ENCODE data around the gene TEAD1. TPM values are rescaled to one million over a fixed set of nuclear protein-coding genes. Genes with fewer than 3 reads are reported as not detected.

Gene TEAD1
- polyA plus RNA-seq, 1 donor (not counting 4 experiments of a cell fraction or from before 2014, with no cell fraction given), result 32.7 TPM

GRCh38 chr11:12634329-12634728 lies 39.9 kb upstream of the TEAD1 start:
- Histone ChIP-seq H3K9me3 (ENCODE audit: control insufficient read depth, low read depth, low read length) (no peaks in the 10 kb centered on the region), H3K36me3 (ENCODE audit: control insufficient read depth in 2 of 2, extremely low read depth in 1 of 2, insufficient read depth in 2 of 2, low read length in 2 of 2) (no peaks in the 10 kb centered on the region), H3K4me3 (ENCODE audit: control insufficient read depth in 2 of 3, extremely low read depth in 1 of 3, insufficient read depth in 2 of 3, low read depth in 1 of 3, low read length in 3 of 3) (no peak overlapping the region), H3K4me1 (ENCODE audit: control insufficient read depth, extremely low read depth, insufficient read depth, low read length) (no peaks in the 10 kb centered on the region), H3K9ac (ENCODE audit: control insufficient read depth, extremely low read depth, insufficient read depth, low read length) (no peak overlapping the region), H4K20me1 (ENCODE audit: control insufficient read depth, extremely low read depth, insufficient read depth, low read length) (no peaks in the 10 kb centered on the region), H3K79me2 (ENCODE audit: control insufficient read depth, insufficient read depth, low read length) (no peaks in the 10 kb centered on the region), H2AFZ (ENCODE audit: control insufficient read depth, low read length) (no peak overlapping the region), H3K27ac (ENCODE audit: control insufficient read depth, insufficient read depth, low read length) (no peak overlapping the region), H3K9me1 (ENCODE audit: control insufficient read depth, extremely low read depth, insufficient read depth, low read length) (no peaks in the 10 kb centered on the region), H3K4me2 (ENCODE audit: control insufficient read depth, extremely low read depth, insufficient read depth, low read depth, low read length) (no peak overlapping the region), H3K27me3 (ENCODE audit: control insufficient read depth, extremely low read depth, insufficient read depth, low read length) (no peaks in the 10 kb centered on the region)
- no peak for TF ChIP-seq CTCF (optimal IDR thresholded peaks at IDR 0.05 in 1 of 3, IDR thresholded peaks at IDR 0.05 in 1 of 3, conservative IDR thresholded peaks at IDR 0.05 in 1 of 3; ENCODE audit: extremely low read depth in 1 of 3, insufficient read depth in 2 of 3, low read length in 3 of 3)
- no peak for TF ChIP-seq EZH2 (IDR thresholded peaks at IDR 0.05; ENCODE audit: low read length)
- DNase-seq (ENCODE audit: low read depth, low spot score), result no peak
- dilution Hi-C loops (cut with MboI; ENCODE audit: extremely low pct_ligation_motif_present, low sequenced_read_pairs), result no loop called here
- FAIRE-seq, result no peak

GRCh38 chr11:12636871-12637410 lies 37.3 kb upstream of the TEAD1 start:
- no peaks in the 10 kb centered on the region for H3K4me1 ChIP-seq (ENCODE audit: control insufficient read depth, extremely low read depth, insufficient read depth, low read length)
- DNase-seq (ENCODE audit: low read depth, low spot score) (no peak), FAIRE-seq (no peak)
- no peaks in the 10 kb centered on the region for H3K79me2 ChIP-seq (ENCODE audit: control insufficient read depth, insufficient read depth, low read length)
- no peak overlapping the region for H2AFZ ChIP-seq (ENCODE audit: control insufficient read depth, low read length)
- no peaks in the 10 kb centered on the region for H3K36me3 ChIP-seq (ENCODE audit: control insufficient read depth in 2 of 2, extremely low read depth in 1 of 2, insufficient read depth in 2 of 2, low read length in 2 of 2)
- H3K9ac ChIP-seq (ENCODE audit: control insufficient read depth, extremely low read depth, insufficient read depth, low read length), result no peak overlapping the region
- no peak overlapping the region for H3K4me2 ChIP-seq (ENCODE audit: control insufficient read depth, extremely low read depth, insufficient read depth, low read depth, low read length)
- no peak overlapping the region for H3K4me3 ChIP-seq (ENCODE audit: control insufficient read depth in 2 of 3, extremely low read depth in 1 of 3, insufficient read depth in 2 of 3, low read depth in 1 of 3, low read length in 3 of 3)
- TF ChIP-seq CTCF (optimal IDR thresholded peaks at IDR 0.05 in 1 of 3, IDR thresholded peaks at IDR 0.05 in 1 of 3, conservative IDR thresholded peaks at IDR 0.05 in 1 of 3; ENCODE audit: extremely low read depth in 1 of 3, insufficient read depth in 2 of 3, low read length in 3 of 3) (no peak), EZH2 (IDR thresholded peaks at IDR 0.05; ENCODE audit: low read length) (no peak)
- H3K9me3 ChIP-seq (ENCODE audit: control insufficient read depth, low read depth, low read length), result no peaks in the 10 kb centered on the region
- no peak overlapping the region for H3K27ac ChIP-seq (ENCODE audit: control insufficient read depth, insufficient read depth, low read length)
- no peaks in the 10 kb centered on the region for H3K27me3 ChIP-seq (ENCODE audit: control insufficient read depth, extremely low read depth, insufficient read depth, low read length)
- dilution Hi-C loops (cut with MboI; ENCODE audit: extremely low pct_ligation_motif_present, low sequenced_read_pairs), result no loop called here
- H3K9me1 ChIP-seq (ENCODE audit: control insufficient read depth, extremely low read depth, insufficient read depth, low read length), result no peaks in the 10 kb centered on the region
- H4K20me1 ChIP-seq (ENCODE audit: control insufficient read depth, extremely low read depth, insufficient read depth, low read length), result no peaks in the 10 kb centered on the region
